Left ventricle myocardium superior (tissue), 1 donor: ENCODE measurements around the gene CCDC102A. TPM values are rescaled to one million over a fixed set of nuclear protein-coding genes. Genes with fewer than 3 reads are reported as not detected.

Experiments used
- ATAC-seq: fragments of 200-7000 bp; cut with Tn5 transposase; one replicate; pipeline ENCODE4 v1.9.1; 2020; ENCODE audit warnings: mild to moderate bottlenecking, moderate library complexity
- DNase-seq: peaks from one replicate; pipeline ENCODE4 v3.0.0-alpha.2; 2020
- intact Hi-C: fragments of 100-400 bp; cut with micrococcal nuclease; formaldehyde crosslinking; loops from one replicate; pipeline ENCODE4 v1.11.0; 2022
- total RNA-seq: library from RNA; stranded (reverse); fragmentation: NEBNext Ultra II Directional; extraction: Animal tissue kit (Norgen Biotek cat#: 25700); gene quantifications from one replicate; pipeline ENCODE4 v1.2.1, GENCODE V29; 2021
- donor health status: DM: no; HTN: yes; CAD: no; lungs with severe emphysema.

Gene CCDC102A
- total RNA-seq, 1 donor from 2014 or later: 13.2 TPM

DNA sequence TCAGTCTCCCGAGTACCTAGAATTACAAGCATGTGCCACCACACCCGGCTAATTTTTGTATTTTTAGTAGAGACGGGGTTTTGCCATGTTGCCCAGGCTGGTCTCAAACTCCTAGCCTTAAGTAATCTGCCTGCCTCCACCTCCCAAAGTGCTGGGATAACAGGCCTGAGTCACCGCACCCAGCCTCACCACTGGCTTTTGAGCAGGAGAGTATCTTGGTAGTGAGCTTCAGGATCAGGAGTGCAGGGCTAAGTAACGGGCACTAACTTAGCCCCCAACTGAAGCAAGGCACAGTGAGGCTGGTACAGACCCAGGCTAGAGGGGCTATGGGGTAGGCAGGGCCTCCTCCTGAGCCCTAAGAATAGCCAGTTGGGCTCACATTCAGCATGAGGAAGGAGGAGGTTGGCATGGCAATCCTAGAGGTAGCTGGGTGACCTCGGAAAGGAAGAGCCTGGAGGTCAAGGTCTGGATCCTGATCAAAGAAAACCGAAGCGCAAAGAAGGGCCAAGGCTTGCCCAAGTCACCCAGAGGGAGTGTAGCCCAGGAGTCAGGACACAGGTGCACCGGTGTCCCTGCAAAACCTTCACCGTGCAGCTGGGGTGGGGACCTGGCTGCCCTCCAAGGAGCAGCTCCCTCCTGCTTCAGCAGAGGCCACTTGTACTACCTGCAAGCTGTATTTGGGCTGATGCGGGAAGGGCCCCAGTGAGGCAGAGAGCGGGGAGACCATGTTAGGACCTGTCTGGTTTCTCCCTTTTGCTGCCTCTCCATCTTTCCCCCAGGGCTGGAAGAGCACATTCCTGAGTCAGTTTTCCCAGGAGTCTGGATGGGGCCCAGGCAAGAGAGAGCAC, 4.8 kb upstream of the CCDC102A start:
- ATAC-seq: no peak
- no peak for DNase-seq

DNA sequence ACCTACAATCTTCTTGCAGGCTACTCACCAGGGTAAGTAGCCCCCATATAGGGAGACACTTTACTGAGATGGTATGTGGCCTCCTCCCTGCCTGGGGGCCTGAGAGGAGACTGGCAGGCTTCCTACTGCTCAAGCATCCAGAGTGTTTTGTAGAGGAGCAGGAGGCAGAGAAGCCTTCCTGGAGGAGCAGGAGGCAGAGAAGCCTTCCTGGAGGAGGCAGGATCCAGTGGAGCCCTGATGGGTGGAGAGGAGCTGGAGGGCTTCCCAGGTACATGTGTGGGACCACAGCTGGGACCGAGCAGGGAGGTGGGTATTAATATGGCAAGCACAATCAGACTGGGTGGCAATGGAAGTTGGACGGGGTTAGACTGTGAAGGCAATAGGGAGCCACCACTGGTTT, 4.0 kb upstream of the CCDC102A start:
- no peak for DNase-seq
- intact Hi-C loops: no loop called here
- no peak for ATAC-seq

More for the DNA sequence above, 4.8 kb upstream of the CCDC102A start:
- intact Hi-C loops: no loop called here

DNA sequence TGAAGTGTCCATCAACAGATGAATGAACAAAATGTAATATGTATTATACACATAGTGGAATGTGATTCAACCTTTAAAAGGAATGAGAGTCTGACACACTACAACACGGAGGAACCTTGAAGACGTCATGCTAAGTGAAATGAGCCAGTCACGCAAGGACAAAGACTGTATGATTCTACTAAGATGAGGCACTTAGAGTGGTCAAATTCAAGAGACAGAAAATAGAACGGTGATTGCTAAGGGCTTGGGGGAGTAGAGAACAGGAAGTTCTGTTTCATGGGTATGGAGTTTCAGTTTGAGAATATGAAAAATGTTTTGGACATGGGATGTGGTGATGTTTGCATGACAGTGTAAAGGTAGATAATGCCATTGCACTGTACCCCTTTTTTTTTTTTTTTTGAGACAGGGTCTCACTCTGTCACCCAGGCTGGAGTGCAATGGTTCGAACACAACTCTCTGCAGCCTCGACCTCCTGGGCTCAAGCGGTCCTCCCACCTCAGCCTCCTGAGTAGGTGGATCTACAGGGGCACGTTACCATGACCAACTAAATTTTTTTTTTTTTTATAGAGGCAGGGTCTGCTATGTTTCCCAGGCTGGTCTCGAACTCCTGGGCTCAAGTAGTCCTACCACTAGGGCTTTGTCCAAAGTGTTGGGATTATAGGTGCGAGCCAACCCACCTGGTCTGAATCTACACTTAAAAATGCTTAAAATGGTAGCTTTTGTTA, 2.9 kb upstream of the CCDC102A start:
- intact Hi-C loops: no loop called here
- DNase-seq: no peak
- no peak for ATAC-seq

DNA sequence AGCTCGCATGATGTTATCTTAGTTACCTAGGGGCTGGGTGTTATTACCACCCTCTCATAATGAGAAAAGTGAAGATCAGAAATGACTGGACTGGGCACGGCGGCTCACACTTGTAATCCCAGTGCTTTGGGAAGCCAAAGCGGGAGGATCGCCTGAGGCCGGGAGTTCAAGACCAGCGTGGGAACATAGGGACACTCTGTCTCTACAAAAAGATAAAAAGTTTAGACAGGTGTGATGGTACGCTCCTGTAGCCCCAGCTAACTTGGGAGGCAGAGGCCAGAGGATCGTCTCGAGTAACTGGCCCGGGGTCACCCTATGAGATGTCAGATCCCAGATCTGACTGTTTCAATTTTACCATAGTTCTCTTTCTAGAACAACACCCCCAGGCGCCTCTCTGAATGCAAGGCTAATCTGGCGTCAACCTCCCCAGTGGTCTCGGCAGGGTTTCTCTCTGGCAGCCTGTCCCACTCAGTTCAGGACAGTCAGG, 1.9 kb upstream of the CCDC102A start:
- intact Hi-C loops: no loop called here
- ATAC-seq: no peak
- no peak for DNase-seq

DNA sequence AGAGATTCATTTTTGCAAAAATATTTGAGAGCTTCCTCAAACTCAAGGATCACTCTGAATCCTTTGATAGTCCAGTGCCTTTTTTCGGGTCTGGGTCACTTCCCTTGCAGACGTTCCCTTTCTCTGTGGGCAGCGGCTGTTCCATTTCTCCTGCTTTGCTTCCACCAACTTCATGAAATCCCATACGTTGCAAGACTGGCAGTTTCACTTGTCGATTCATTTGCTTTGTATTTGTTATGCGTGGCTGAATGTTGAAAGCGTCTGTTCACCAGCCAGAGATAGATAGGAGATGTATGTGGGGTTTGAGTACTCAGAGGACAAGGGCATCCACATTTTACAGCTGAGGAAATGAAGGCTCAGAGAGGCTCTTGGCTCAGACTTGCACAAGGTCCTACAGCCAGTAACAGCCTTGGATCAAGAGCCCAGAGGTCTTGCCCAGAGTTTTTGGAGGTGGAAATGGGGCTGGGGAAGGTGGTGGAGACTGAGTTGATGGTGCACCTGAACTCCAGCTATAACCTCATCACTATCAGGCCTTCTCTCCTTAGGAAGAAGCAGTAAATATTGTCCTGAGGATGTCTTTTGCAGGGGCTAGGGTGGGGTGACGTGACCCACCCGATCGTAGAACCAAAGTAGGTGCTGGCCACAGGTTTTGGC, 1.3 kb upstream of the CCDC102A start:
- intact Hi-C loops: no loop called here
- ATAC-seq: no peak
- DNase-seq: no peak

DNA sequence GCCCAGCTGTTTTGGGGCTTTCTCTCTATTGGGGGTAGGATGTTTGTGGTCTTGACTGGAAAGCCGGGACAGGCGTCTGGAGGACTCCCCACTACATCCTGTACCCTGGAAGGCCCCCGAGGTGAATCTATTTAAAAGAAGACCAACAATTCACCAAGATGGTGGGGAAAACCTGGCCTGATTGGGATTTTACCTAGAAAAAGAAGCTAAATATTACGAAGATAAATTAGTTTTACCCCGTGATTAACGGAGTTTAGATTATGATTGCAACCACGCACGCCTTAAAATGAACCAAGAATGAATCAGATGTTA, 779 bp upstream of the CCDC102A start:
- intact Hi-C loops: no loop called here
- DNase-seq (no peak), ATAC-seq (no peak)

DNA sequence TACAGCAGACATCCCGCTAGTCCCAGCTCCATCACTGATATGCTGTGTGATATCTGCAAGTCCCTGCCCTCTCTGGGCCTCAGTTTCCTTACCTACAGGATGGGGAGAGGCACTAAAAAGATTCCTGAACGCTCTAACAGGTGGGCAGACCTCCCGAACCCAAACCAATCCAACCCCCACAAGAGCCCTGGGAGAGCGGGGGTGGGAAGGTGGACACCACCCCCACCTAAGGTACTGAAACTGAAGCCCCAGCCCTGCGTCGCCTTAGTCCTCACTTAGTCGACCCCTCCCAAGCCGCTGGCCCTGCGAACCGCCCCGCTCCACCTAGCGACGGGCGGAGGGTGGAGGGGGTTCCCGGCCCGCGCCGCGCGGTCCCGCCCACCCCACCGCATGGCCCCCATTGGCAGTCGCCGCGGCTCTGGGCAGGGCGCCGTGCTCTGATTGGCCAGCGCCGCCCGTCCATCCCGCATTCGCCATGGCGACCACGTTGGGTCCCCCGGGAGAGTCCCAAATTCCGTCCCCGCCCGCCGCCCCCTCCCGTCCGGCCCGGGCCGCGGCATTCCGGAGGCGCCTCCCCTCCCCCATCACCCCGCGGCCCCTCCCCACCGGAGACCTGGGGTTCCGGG, 578 bp downstream of the CCDC102A start:
- intact Hi-C loops: no loop called here
- ATAC-seq (peak; percentile 97), DNase-seq (peak; percentile 98)

DNA sequence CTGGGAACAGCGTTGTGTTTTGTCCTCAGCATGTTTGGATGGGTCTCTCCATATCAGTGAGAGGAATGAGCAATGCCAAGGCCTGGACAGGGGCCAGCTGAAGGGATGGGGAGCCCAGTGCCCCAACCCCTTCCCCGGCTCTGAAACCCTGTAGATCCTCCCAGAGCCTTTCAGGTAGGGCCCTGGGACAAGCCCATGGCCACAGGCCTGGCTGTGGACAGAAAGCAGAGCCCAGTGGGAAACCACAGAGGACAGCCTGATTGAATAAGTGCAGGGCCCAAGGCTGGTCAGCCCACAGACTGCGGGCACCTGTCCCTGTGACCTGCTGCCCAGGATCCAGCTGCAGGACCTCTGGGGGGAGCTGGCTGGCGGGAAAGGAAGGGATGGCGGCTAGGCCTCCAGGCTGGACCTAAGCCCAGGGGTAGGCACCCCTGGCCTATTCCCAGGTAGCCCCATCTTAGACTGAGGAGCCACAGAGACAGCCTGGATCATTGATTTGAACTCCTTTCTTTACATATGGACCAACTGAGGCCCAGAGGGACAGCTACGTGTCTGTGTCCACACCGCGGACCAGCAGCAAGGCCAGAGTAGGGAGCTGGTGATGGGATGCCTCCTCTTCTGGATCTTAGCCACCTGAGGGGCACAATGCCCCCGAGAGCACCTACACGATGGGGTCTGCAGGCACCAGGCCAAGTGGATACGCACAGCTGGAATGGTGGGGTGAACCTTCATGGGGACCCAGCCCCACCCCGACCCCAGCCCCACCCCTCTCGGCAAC, 1.3 kb downstream of the CCDC102A start:
- intact Hi-C loops: no loop called here
- DNase-seq: no peak
- ATAC-seq: no peak

DNA sequence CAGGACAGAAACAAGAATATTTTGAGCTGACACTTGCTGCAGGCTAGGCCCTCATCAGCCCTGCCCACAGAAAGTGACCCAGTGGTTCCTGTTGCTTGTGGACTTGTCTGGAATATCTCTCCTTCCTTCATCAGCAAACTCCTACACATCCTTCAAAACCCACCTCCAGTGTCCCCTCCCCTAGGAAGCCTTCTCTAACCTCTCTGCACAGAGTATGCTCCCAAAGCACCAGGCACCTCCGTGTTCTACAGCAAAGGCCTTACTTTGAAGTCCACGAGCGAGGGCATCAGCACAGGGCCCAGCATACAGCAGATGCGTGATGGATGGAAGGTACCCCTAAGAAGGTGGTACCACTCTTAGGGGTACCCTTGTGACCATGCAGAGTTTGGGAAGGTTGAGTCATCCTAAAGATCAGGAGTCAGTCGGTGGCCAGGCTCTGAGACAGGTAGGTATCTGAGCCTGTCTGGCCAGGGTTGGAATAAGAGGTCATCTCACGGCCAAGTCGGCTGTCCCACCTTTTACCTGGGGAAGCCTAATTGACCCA, 2.0 kb downstream of the CCDC102A start:
- no peak for DNase-seq
- no peak for ATAC-seq
- intact Hi-C loops: no loop called here

DNA sequence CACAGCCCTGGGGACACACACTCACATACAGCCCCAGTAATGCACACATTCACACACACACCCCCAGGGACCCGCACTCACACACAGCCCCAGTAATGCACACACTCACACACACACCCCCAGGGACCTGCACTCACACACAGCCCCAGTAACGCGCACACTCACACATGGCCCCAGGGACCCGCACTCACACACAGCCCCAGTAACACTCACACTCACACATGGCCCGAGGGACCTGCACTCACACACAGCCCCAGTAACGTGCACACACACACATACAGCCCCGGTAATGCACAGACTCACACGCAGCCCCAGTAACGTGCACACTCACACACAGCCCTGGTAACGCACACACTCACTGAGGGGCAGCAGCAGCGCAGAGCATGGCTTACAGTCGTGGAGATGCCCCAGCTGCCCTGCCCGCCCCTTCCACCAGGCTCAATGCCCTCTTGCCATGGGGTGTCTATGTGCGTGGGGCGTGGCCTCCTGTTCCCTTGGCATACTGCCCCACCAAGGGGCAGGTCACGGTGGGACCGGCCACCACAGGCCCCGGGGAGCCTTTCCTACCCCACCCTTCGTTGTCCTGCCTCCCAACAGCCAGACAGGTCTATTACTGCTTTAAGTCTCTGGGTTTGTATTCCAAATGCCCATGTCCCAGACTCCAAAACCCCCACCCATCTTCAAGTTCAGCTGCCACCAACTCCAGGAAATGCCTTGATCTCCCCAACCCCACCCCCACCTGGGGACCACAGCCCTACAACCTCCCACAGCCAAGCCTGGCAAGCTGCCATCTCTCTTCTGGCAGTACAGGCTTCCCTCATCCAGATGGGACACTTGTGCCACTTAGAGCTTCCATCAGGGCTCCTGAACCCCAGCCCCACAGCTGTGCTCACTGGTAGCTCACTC, 2.7 kb downstream of the CCDC102A start:
- no peak for DNase-seq

DNA sequence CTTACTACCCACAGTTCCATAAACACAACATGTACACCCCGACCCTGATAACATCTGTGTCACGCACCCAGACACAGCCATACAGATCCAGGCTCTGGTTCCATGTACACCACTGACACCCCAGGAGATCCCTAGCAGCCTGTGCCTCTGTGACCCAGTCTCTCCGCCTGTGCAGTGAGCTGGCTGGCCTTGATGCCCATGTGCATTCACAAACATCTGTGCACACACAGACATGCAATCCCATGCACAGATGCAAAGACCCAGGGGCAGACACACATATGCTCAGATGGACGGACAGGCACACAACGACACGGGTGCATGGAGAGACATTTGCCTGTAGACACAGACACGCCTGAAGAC, 4.1 kb downstream of the CCDC102A start:
- DNase-seq (no peak), ATAC-seq (no peak)
- intact Hi-C loops: no loop called here

More for the DNA sequence above, 2.7 kb downstream of the CCDC102A start:
- intact Hi-C loops: no loop called here
- ATAC-seq: no peak

DNA sequence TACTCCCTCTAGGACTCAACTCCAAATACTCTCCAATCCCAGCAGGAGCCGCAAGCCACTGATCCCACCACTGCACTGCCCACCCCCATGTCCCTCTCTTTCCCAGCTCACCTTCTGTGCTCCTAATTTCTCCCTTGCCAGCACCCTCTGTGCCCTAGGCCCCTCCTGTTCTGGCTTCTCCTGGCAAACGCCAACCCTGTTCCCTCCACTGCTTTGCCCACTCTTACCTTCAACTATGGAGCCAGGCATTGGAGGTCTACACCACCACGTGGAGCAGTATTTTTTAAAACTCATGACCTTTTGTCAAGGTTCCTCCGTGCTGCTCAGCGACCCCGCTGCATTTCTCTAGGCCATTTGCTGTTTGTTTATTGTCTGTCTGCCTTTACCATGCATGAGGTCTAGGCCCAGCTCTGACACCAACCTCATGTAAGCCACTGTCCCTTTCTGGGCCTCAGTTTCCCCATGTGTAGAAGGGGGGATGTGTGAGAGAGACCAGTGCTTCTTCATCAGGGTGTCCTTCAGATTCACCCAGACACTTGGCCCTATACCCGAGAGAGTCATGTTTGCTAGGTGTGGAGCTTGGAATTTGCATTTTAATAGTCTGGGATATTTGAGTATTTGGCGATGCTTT, 4.6 kb downstream of the CCDC102A start:
- intact Hi-C loops: no loop called here
- ATAC-seq (no peak), DNase-seq (no peak)

DNA sequence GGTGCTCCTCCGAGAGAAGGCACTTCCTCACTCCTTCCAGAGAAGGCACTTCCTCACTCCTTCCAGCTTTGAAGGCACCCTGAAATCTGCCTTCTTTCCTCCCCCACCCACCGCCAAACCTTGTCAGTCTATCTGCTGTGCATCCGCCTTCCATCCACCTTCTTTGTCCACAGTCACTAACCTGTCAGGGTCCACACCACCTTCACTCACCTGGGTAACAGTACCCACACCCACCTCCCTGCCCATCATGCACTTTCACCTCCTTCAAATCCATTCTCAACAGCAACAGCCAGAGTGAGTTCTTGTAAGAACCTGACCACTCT, 5.2 kb downstream of the CCDC102A start:
- intact Hi-C loops: no loop called here
- ATAC-seq (no peak), DNase-seq (no peak)

DNA sequence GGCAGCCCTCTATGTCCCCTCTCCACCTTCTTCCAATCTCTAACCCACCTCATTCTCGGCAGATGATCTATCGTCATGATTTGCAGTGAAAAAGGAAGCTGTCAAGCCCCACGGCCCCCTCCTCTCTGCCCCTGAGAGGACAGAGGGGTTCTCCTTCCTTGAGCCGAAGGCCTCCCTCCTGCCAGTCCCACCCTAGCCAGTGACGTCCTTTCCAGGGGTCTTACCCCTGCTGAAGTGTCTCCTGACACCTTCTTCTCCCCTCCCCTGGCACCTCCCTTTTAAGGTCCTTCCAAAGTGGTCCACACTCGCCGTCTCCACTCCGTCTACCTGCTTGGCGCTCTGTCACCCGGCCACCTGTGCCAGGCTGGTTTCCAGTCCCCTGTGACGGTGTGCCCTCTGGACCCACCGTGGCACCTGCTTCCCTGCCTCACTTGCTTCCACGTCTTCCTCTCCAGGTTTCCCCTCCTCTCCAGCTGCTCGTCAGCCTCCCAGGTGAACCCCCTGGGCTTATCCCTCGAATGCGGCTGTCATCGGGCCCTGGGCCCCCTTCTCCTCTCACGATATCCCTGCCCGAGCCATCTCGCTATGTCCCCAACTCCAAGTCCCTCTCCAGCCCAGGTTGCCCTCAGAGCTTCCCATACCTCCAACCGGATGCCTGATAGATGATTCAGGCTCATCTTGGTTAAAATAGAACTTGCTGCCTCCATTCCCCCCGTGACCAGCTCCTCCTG, 5.7 kb downstream of the CCDC102A start:
- intact Hi-C loops: no loop called here
- ATAC-seq (no peak), DNase-seq (no peak)

DNA sequence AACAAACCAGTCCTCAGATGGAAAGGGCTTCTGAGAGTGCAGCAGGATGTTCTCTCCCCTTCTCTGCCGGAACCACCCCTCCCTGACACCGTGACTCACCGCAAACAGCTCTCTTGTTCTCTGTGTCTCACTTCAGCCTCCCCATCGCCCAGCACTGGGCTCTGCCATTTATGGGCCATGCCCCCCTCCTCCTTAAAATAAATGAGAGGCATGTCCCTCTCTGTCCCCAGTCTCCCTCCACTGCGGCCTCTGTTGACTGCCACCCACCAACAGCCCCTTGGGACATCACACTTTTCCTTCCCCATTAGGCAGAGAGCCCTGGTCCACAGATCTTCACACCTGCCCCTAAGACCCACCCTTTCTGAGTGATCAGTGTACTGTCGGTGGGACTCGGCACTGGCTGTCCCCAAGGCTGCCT, 6.3 kb downstream of the CCDC102A start:
- no peak for DNase-seq
- ATAC-seq: peak; percentile 17
- intact Hi-C loops: no loop called here

DNA sequence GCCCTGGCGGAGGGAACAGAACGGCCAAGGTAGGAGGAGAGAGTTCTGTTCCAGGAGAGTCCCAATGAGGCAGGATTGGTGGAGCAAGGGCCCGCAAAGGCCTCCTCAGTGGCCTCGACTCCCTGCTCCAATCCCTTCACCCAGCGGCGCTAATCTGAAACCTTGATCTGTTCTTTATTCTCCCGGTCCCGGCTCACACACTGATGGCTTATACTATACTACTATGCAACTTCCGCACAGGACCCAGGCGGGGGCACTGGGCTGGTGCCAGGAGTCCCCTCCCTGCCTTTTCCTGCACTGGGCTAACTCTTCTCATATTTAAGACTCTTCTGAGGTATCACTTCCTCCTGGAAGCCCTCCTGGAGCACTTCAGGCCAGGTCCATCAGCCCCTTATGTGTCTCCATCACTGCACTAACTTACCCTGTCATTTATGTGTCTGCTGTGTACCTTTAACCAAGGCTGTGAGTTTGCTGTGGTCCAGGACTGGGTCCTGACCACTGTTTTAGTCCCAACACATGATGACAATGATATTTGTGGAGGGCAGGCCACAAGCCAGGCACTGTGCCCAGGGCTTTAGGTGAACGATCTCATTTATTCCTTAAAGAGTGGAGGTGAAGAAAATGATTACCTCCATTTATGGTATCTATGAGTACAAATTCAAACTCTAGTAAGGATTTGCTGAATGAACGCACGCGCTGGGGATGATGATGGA, 6.8 kb downstream of the CCDC102A start:
- DNase-seq: no peak
- intact Hi-C loops: no loop called here
- no peak for ATAC-seq
